Activated gamma-delta T cell (primary cell): ENCODE measurements around the gene CDRT15.
"Not testable (repeated sequence)": the region's sequence is repeated elsewhere in the genome, so short reads cannot be mapped to it uniquely, and the experiment has no call there.

Source experiments
- DNase-seq: peaks from one replicate; lab custom pipeline; 2025; lab: John Stamatoyannopoulos, UW

CDRT15 gene

GRCh38 chr17:14207791-14208190 lies 28.9 kb downstream of the CDRT15 start:
- no peak for DNase-seq

- no peak for DNase-seq
These were observed 29.8 kb downstream of the CDRT15 start for GRCh38 chr17:14206891-14207290.

GRCh38 chr17:14205992-14206461 lies 30.6 kb downstream of the CDRT15 start:
- DNase-seq = peak; percentile 19

- no peak for DNase-seq
These were observed 31.3 kb downstream of the CDRT15 start for GRCh38 chr17:14205380-14205779.

- no peak for DNase-seq
These were observed 32.1 kb downstream of the CDRT15 start for GRCh38 chr17:14204546-14204945.

- no peak for DNase-seq
These were observed 32.6 kb downstream of the CDRT15 start for GRCh38 chr17:14204084-14204483.

GRCh38 chr17:14203388-14203787 lies 33.3 kb downstream of the CDRT15 start:
- no peak for DNase-seq

- no peak for DNase-seq
These were observed 34.1 kb downstream of the CDRT15 start for GRCh38 chr17:14202388-14203166.

GRCh38 chr17:14201988-14202380 lies 34.7 kb downstream of the CDRT15 start:
- no peak for DNase-seq

GRCh38 chr17:14201021-14201987 lies 35.4 kb downstream of the CDRT15 start:
- no peak for DNase-seq

- no peak for DNase-seq
These were observed 36.3 kb downstream of the CDRT15 start for GRCh38 chr17:14200354-14200753.

- no peak for DNase-seq
These were observed 37.1 kb downstream of the CDRT15 start for GRCh38 chr17:14199601-14200000.

- DNase-seq = no peak
These were observed 38.1 kb downstream of the CDRT15 start for GRCh38 chr17:14198575-14198974.

GRCh38 chr17:14198013-14198412 lies 38.6 kb downstream of the CDRT15 start:
- no peak for DNase-seq

- DNase-seq = peak; percentile 18
These were observed 39.1 kb downstream of the CDRT15 start for GRCh38 chr17:14197586-14197985.

GRCh38 chr17:14197057-14197456 lies 39.6 kb downstream of the CDRT15 start:
- no peak for DNase-seq

GRCh38 chr17:14196377-14196997 lies 40.2 kb downstream of the CDRT15 start:
- no peak for DNase-seq

GRCh38 chr17:14192636-14193344 lies 43.9 kb downstream of the CDRT15 start:
- not testable (repeated sequence) for DNase-seq

GRCh38 chr17:14192039-14192438 lies 44.6 kb downstream of the CDRT15 start:
- not testable (repeated sequence) for DNase-seq

- DNase-seq = not testable (repeated sequence)
These were observed 45.2 kb downstream of the CDRT15 start for GRCh38 chr17:14191469-14191868.

- DNase-seq = not testable (repeated sequence)
These were observed 45.9 kb downstream of the CDRT15 start for GRCh38 chr17:14190774-14191173.
